HG02840 (cell line): ENCODE measurements around the gene TAT.

Source experiments
- ATAC-seq: cut with Tn5 transposase; IDR thresholded peaks from one replicate; pipeline ENCODE4 v1.9.1; 2021; ENCODE audit warnings: mild to moderate bottlenecking, moderate library complexity, moderate number of reproducible peaks; ENCODE audit not compliant: unreplicated experiment, low FRiP score

TAT gene

GRCh38 chr16:71547168-71547567 is 29.7 kb downstream of the TAT start:
- no peak for ATAC-seq

- no peak for ATAC-seq
Observed at GRCh38 chr16:71542377-71542776, 34.5 kb downstream of the TAT start.

GRCh38 chr16:71537643-71538042 is 39.2 kb downstream of the TAT start:
- ATAC-seq, result no peak

- ATAC-seq, result no peak
Observed at GRCh38 chr16:71536752-71537499, 40.0 kb downstream of the TAT start.

GRCh38 chr16:71532366-71532765 is 44.5 kb downstream of the TAT start:
- ATAC-seq, result no peak

GRCh38 chr16:71528863-71529262 is 48.0 kb downstream of the TAT start:
- ATAC-seq, result no peak

GRCh38 chr16:71528257-71528656 is 48.6 kb downstream of the TAT start:
- ATAC-seq, result no peak

- no peak for ATAC-seq
Observed at GRCh38 chr16:71526111-71526631, 50.7 kb downstream of the TAT start, which contains the start of gene CHST4. Gene CHST4 (plus strand): TSS chr16:71526426. CDS start chr16:71536678, 10,252 bp downstream.

GRCh38 chr16:71524566-71525553 is 52.0 kb downstream of the TAT start:
- no peak for ATAC-seq

GRCh38 chr16:71520550-71520949 is 56.3 kb downstream of the TAT start:
- no peak for ATAC-seq
